Loucy (cell line): ENCODE data around the gene LHFPL3.

ENCODE experiments used
- H2AFZ ChIP-seq: fragments of 200-600 bp; sonication (generic); 2 replicates; pipeline ENCODE4 v1.6.0; 2016; ENCODE audit warnings: antibody characterized with exemption, mild to moderate bottlenecking, low read length, moderate library complexity
- H3F3A ChIP-seq: fragments of 200-600 bp; 2 replicates; pipeline ENCODE4 v1.6.0; 2016; ENCODE audit warnings: antibody characterized with exemption, low read depth, mild to moderate bottlenecking
- H3K27me3 ChIP-seq: fragments of 200-600 bp; sonication (generic); 2 replicates; pipeline ENCODE4 v1.6.1; 2014; ENCODE audit warnings: low read length, mild to moderate bottlenecking; ENCODE audit not compliant: insufficient read depth, poor library complexity, severe bottlenecking
- H3K36me3 ChIP-seq: fragments of 200-600 bp; sonication (generic); 2 replicates; pipeline ENCODE4 v1.6.1; 2016; ENCODE audit warnings: low read length; ENCODE audit not compliant: insufficient read depth
- H3K4me1 ChIP-seq: fragments of 200-600 bp; sonication (generic); 2 replicates; pipeline ENCODE4 v1.5.1; 2014; ENCODE audit warnings: low read length, mild to moderate bottlenecking; ENCODE audit not compliant: insufficient read depth, poor library complexity, severe bottlenecking
- H3K4me2 ChIP-seq: fragments of 200-600 bp; sonication (generic); 2 replicates; pipeline ENCODE4 v1.6.0; 2014; ENCODE audit warnings: antibody characterized with exemption, low read length, low read depth, mild to moderate bottlenecking; ENCODE audit not compliant: poor library complexity, severe bottlenecking
- H3K4me3 ChIP-seq: fragments of 200-600 bp; sonication (generic); 2 replicates; pipeline ENCODE4 v1.5.1; 2014; ENCODE audit warnings: low read length, mild to moderate bottlenecking, mixed read lengths; ENCODE audit not compliant: poor library complexity, severe bottlenecking
- H3K79me2 ChIP-seq: fragments of 200-600 bp; sonication (generic); 2 replicates; pipeline ENCODE4 v1.6.1; 2014; ENCODE audit warnings: low read length; ENCODE audit not compliant: insufficient read depth
- H3K9ac ChIP-seq: fragments of 200-600 bp; sonication (generic); 2 replicates; pipeline ENCODE4 v1.6.0; 2014; ENCODE audit warnings: mild to moderate bottlenecking, low read depth, low read length, moderate library complexity; ENCODE audit not compliant: poor library complexity, severe bottlenecking
- H3K9me2 ChIP-seq: fragments of 200-600 bp; sonication (generic); replicated peaks from 2 replicates; pipeline ENCODE4 v1.6.1; 2016; ENCODE audit warnings: low read depth, low read length, mixed read lengths
- H3K9me3 ChIP-seq: fragments of 200-600 bp; sonication (generic); 2 replicates; pipeline ENCODE4 v1.6.1; 2014; ENCODE audit warnings: mild to moderate bottlenecking, antibody characterized with exemption, low read length, low read depth; ENCODE audit not compliant: insufficient read depth
- H4K20me1 ChIP-seq: fragments of 200-600 bp; sonication (generic); 2 replicates; pipeline ENCODE4 v1.6.0; 2014; ENCODE audit warnings: antibody characterized with exemption, low read length, mild to moderate bottlenecking; ENCODE audit not compliant: insufficient read depth, poor library complexity, severe bottlenecking
- EZH2phosphoT487 ChIP-seq: fragments of 200-600 bp; IDR thresholded peaks from 2 replicates; pipeline ENCODE4 v1.6.1; 2018; ENCODE audit warnings: antibody characterized with exemption, mild to moderate bottlenecking, moderate library complexity, borderline replicate concordance
- TF ChIP-seq, protein P1 (sequence below): fragments of 200-600 bp; sonication (generic); conservative IDR thresholded peaks from 2 replicates; pipeline ENCODE4 v1.5.1; 2014; ENCODE audit warnings: mild to moderate bottlenecking, antibody characterized with exemption, low read length

The LHFPL3 gene

DNA sequence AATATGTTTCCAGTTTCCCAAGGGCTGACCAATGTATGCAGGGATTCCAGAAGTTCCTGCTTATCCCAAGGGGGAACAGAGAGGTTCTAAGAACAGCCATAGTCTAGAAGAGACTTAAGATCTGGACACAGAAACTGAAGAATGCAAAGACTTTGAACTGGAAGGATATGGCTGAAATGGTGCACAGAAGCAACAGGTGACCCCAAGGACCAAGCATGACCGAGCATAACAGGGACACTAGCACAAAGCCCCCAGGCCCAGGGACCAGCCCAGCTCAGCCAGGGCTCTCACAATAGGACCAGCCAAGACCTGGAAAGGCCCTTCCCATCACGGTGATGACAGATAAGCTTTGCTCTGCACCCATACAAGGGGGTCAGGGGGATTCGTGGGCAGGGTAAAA, 472.6 kb downstream of the LHFPL3 start:
- no peaks in the 10 kb centered on the region for H3K27me3 ChIP-seq
- no peaks in the 10 kb centered on the region for H3K9me2 ChIP-seq
- no peaks in the 10 kb centered on the region for H3K4me1 ChIP-seq
- no peak for TF ChIP-seq EZH2phosphoT487
- TF ChIP-seq, protein P1, sequence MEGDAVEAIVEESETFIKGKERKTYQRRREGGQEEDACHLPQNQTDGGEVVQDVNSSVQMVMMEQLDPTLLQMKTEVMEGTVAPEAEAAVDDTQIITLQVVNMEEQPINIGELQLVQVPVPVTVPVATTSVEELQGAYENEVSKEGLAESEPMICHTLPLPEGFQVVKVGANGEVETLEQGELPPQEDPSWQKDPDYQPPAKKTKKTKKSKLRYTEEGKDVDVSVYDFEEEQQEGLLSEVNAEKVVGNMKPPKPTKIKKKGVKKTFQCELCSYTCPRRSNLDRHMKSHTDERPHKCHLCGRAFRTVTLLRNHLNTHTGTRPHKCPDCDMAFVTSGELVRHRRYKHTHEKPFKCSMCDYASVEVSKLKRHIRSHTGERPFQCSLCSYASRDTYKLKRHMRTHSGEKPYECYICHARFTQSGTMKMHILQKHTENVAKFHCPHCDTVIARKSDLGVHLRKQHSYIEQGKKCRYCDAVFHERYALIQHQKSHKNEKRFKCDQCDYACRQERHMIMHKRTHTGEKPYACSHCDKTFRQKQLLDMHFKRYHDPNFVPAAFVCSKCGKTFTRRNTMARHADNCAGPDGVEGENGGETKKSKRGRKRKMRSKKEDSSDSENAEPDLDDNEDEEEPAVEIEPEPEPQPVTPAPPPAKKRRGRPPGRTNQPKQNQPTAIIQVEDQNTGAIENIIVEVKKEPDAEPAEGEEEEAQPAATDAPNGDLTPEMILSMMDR: no peak
- no peak overlapping the region for H2AFZ ChIP-seq
- no peaks in the 10 kb centered on the region for H3K9me3 ChIP-seq
- H3F3A ChIP-seq: no peaks in the 10 kb centered on the region
- no peaks in the 10 kb centered on the region for H4K20me1 ChIP-seq
- no peak overlapping the region for H3K4me2 ChIP-seq
- no peak overlapping the region for H3K4me3 ChIP-seq
- H3K36me3 ChIP-seq: no peaks in the 10 kb centered on the region
- H3K9ac ChIP-seq: no peak overlapping the region
- H3K79me2 ChIP-seq: no peaks in the 10 kb centered on the region

DNA sequence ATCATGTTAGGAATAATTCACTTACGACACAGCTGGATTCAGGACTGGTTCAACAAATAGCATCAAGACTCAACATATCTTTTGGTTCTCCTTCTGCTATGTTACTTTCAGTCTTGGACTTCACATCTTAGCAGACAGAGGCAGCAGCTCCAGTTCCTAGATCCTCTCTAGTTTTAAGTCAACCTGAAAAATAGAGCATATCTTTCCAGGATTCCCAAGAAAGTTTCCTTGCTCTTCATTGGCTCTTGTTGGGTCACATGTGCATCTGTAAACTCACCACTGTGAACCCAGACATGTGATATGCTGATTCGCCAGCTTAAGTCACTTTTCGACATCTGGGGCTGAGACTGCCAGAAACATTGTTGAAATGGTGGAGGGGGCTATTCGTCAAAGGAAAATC, 475.5 kb downstream of the LHFPL3 start:
- H3K4me2 ChIP-seq: no peak overlapping the region
- no peaks in the 10 kb centered on the region for H3K27me3 ChIP-seq
- H2AFZ ChIP-seq: no peak overlapping the region
- H3F3A ChIP-seq: no peaks in the 10 kb centered on the region
- H3K9me2 ChIP-seq: no peaks in the 10 kb centered on the region
- no peaks in the 10 kb centered on the region for H3K4me1 ChIP-seq
- no peaks in the 10 kb centered on the region for H3K9me3 ChIP-seq
- H3K36me3 ChIP-seq: no peaks in the 10 kb centered on the region
- TF ChIP-seq, protein P1: no peak
- TF ChIP-seq EZH2phosphoT487: no peak
- no peak overlapping the region for H3K9ac ChIP-seq
- H3K79me2 ChIP-seq: no peaks in the 10 kb centered on the region
- H3K4me3 ChIP-seq: no peak overlapping the region
- no peaks in the 10 kb centered on the region for H4K20me1 ChIP-seq

DNA sequence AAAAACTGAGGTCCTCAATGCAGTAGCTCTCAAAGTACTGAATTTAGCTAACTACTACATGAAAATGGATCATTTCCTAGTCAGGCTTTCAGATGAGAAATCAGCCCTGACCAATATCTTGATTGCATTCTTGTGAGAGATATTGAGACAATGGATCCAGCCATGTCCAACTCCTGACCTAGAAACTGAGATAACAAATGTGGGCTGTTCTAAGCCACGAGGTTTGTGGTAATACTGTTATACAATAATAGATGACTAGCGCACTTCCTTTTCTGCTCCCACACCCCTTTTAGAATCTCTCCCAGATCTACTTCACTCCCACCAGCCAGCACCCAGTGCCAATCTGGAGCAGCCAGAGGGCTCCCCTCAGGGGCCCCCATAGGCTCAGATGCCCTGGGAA, 476.3 kb downstream of the LHFPL3 start:
- no peaks in the 10 kb centered on the region for H3K79me2 ChIP-seq
- no peak overlapping the region for H3K4me3 ChIP-seq
- no peaks in the 10 kb centered on the region for H3K27me3 ChIP-seq
- H3K4me1 ChIP-seq: no peaks in the 10 kb centered on the region
- H3K9ac ChIP-seq: no peak overlapping the region
- H3K4me2 ChIP-seq: no peak overlapping the region
- no peaks in the 10 kb centered on the region for H3K9me3 ChIP-seq
- no peak for TF ChIP-seq EZH2phosphoT487
- H3K9me2 ChIP-seq: no peaks in the 10 kb centered on the region
- H4K20me1 ChIP-seq: no peaks in the 10 kb centered on the region
- no peaks in the 10 kb centered on the region for H3K36me3 ChIP-seq
- H3F3A ChIP-seq: no peaks in the 10 kb centered on the region
- H2AFZ ChIP-seq: no peak overlapping the region
